BJ (cell line): ENCODE data around the gene VIL1. TPM values are rescaled to one million over a fixed set of nuclear protein-coding genes. Genes with fewer than 3 reads are reported as not detected.

ENCODE experiments used
- polyA plus RNA-seq: library from polyadenylated mRNA; depleted of rRNA; stranded (reverse); fragments of >200 nt; gene quantifications from 2 replicates; pipeline ENCODE4 v1.2.3, GENCODE V29; 2011; rRNA removed
- small RNA-seq: library from RNA; depleted of rRNA; stranded (forward); fragments of <200 nt; gene quantifications from one replicate; pipeline ENCODE3, GENCODE V24; 2012; ENCODE audit warnings: low replicate concordance, low read depth; ENCODE audit not compliant: insufficient read length

VIL1 gene
- polyA plus RNA-seq, 1 experiment, result not detected

Small RNA genes lying within 50 kb of the gene (small RNA-seq; reads per million reads assigned to genes)
- 8,714 reads per million, percentile 99 among the genes with 10 or more reads in this experiment for gene MIR26B

Other genes starting within 250 kb of the VIL1 start
- gene ARPC2, start 201.9 kb upstream of the VIL1 start, polyA plus RNA-seq, result 699 and 831 TPM in 2 replicates
- 0.04 TPM in 1 of 2 replicates, not detected in the other for gene GPBAR1, start 158.1 kb upstream of the VIL1 start, polyA plus RNA-seq
- 65.1 and 84.9 TPM in 2 replicates for gene AAMP, start 149.0 kb upstream of the VIL1 start, polyA plus RNA-seq
- gene PNKD, start 148.6 kb upstream of the VIL1 start, polyA plus RNA-seq, result 44.5 and 54.5 TPM in 2 replicates
- gene TMBIM1, start 126.6 kb upstream of the VIL1 start, polyA plus RNA-seq, result 116 and 206 TPM in 2 replicates
- not detected in 2 replicates for gene CATIP, start 62.3 kb upstream of the VIL1 start, polyA plus RNA-seq
- gene SLC11A1, start 36.9 kb upstream of the VIL1 start, polyA plus RNA-seq, result 0.05 and 0.23 TPM in 2 replicates
- 104 and 166 TPM in 2 replicates for gene CTDSP1, start 19.3 kb upstream of the VIL1 start, polyA plus RNA-seq
- gene USP37, start 149.2 kb downstream of the VIL1 start, polyA plus RNA-seq, result 1.9 and 3.6 TPM in 2 replicates
- gene CNOT9, start 149.7 kb downstream of the VIL1 start, polyA plus RNA-seq, result 38.3 and 63.7 TPM in 2 replicates
- 1.0 and 1.1 TPM in 2 replicates for gene PLCD4, start 188.8 kb downstream of the VIL1 start, polyA plus RNA-seq
- 2.9 and 7.1 TPM in 2 replicates for gene ZNF142, start 240.5 kb downstream of the VIL1 start, polyA plus RNA-seq
- gene BCS1L, start 240.6 kb downstream of the VIL1 start, polyA plus RNA-seq, result 34.1 and 49.0 TPM in 2 replicates